Thyroid gland (tissue), 4 donors: Measurements from ENCODE around the gene ASB5. TPM values are rescaled to one million over a fixed set of nuclear protein-coding genes. Genes with fewer than 3 reads are reported as not detected.

Source experiments
- DNase-seq, 2 donors: peaks; one replicate each; pipeline ENCODE4 v3.0.0-alpha.2; 2019
- H3K27ac ChIP-seq, 3 donors: fragments of 200-600 bp; sonication (generic); 1 replicate in 2 of 3; 2 replicates in 1 of 3; pipeline ENCODE4 v1.5.1; 2016 to 2019; ENCODE audit warnings: mild to moderate bottlenecking in 1 of 3, moderate library complexity in 1 of 3
- H3K27me3 ChIP-seq: fragments of 200-600 bp; sonication (generic); one replicate; pipeline ENCODE4 v1.5.1; 2019
- H3K36me3 ChIP-seq, 2 donors: fragments of 200-600 bp; sonication (generic); one replicate each; pipeline ENCODE4 v1.5.1; 2016 to 2019
- H3K4me1 ChIP-seq, 2 donors: fragments of 200-600 bp; sonication (generic); one replicate each; pipeline ENCODE4 v1.5.1; 2017 to 2019
- H3K4me3 ChIP-seq, 3 donors: fragments of 200-600 bp; sonication (generic); replicated peaks in 1 of 3; 1 replicate in 2 of 3; 2 replicates in 1 of 3; pipeline ENCODE4 v1.5.1; 2016; ENCODE audit warnings: mild to moderate bottlenecking in 1 of 3
- H3K9me3 ChIP-seq: fragments of 200-600 bp; sonication (generic); one replicate; pipeline ENCODE4 v1.5.1; 2017
- CTCF ChIP-seq, 6 experiments: fragments of 200-600 bp in 3 of 6; fragments of 450-650 bp in 3 of 6; sonication (generic) in 3 of 6; IDR thresholded peaks; one replicate each; pipeline ENCODE4 v1.5.1; 2016 to 2019; ENCODE audit warnings: antibody characterized with exemption in 6 of 6, mild to moderate bottlenecking in 2 of 6, inconsistent platforms in 1 of 6, moderate library complexity in 1 of 6
- POLR2A ChIP-seq, 2 donors: fragments of 450-650 bp; IDR thresholded peaks; one replicate each; pipeline ENCODE4 v1.6.1; 2017; ENCODE audit warnings: antibody characterized with exemption in 2 of 2, mild to moderate bottlenecking in 2 of 2, moderate library complexity in 1 of 2
- WGBS, 2 donors: methylation state at CpG; one replicate each; pipeline ENCODE4 v1.1.5; 2017; 5-methylcytosine and 5-hydroxymethylcytosine counted together
- intact Hi-C: fragments of 100-400 bp; cut with DNase I; formaldehyde crosslinking; loops from one replicate; pipeline ENCODE4 v1.15.1; 2023
- total RNA-seq, 4 donors: library from RNA; depleted of rRNA; stranded (reverse); fragments of >200 nt; gene quantifications; one replicate each; pipeline ENCODE4 v1.2.3, GENCODE V29; 2016

ASB5 gene
- total RNA-seq, 4 donors from 2014 or later = 0.13 TPM; not detected in 3

DNA sequence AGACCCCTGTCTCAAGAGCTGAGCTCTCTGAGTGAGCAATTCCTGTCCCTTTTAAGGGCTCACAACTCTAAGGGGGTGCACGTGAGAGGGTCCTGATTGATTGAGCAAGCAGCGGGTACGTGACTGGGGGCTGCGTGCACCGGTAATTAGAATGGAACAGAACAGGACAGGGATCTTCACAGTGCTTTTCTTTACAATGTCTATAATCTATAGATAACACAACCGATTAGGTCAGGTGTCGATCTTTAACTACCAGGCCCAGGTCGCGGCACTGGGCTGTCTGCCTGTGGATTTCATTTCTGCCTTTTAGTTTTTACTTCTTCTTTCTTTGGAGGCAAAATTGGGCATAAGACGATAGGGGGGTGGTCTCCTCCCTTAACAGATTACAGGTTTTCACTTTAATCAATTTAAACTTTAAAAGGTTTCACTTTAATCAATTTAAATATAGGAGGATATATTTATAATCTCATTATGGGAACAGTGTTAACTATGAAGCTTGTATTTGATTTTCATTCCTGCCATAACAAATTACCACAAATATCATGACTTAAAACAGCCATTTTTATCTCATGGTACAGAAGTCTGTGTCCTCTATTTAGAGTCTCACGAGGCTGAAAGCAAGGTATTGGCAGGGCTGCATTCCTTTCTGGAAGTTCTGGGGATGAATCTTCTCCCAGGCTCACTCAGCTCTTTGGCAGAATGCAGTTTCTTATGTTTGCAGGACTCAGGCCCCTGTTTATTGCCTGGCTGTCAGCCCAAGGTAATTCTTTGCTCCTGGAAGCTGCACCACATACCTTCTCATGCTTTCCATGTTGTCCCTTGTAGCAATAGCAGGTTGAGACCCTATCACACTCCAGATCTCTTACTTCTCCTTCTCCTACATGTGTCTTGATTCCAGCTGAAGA lies 78.9 kb downstream of the ASB5 start:
- TF ChIP-seq CTCF (IDR thresholded peaks at IDR 0.05) = no peak
- TF ChIP-seq POLR2A (IDR thresholded peaks at IDR 0.05) = no peak
- Histone ChIP-seq H3K4me1 (peaks cover 0 to 3% of the 10 kb centered on the region in 2 donors), H3K9me3 (no peaks in the 10 kb centered on the region), H3K36me3 (no peaks in the 10 kb centered on the region), H3K27me3 (no peaks in the 10 kb centered on the region), H3K27ac (no peak overlapping the region), H3K4me3 (no peak overlapping the region)
- WGBS, 2 donors = 76 to 80% methylated on average over 11 of the region's 11 CpGs
- no peak for DNase-seq
- intact Hi-C loops = no loop called here

DNA sequence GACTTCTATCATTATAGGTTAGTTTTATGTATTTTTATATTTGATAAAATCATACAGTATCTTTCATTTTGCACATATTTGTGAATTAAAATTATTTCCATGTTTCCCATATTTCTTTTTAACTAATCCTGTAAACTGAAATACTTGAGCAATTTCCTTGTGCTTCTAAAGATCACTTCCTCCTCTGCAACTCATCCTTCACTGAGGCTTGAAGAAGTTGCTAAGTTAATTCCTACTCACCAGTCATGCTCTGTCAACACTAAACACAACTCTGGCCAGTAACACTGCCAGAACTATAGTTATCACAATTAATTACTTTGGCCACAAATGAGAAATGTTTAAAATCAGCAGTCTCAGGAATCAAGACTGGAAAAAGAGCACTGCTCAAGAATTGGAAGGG lies 80.4 kb downstream of the ASB5 start:
- Histone ChIP-seq H3K4me1 (peaks cover 0 to 3% of the 10 kb centered on the region in 2 donors), H3K27ac (no peak overlapping the region), H3K4me3 (no peak overlapping the region), H3K36me3 (no peaks in the 10 kb centered on the region), H3K27me3 (no peaks in the 10 kb centered on the region), H3K9me3 (no peaks in the 10 kb centered on the region)
- intact Hi-C loops = no loop called here
- DNase-seq = no peak
- TF ChIP-seq CTCF (IDR thresholded peaks at IDR 0.05) (no peak), POLR2A (IDR thresholded peaks at IDR 0.05) (no peak)

DNA sequence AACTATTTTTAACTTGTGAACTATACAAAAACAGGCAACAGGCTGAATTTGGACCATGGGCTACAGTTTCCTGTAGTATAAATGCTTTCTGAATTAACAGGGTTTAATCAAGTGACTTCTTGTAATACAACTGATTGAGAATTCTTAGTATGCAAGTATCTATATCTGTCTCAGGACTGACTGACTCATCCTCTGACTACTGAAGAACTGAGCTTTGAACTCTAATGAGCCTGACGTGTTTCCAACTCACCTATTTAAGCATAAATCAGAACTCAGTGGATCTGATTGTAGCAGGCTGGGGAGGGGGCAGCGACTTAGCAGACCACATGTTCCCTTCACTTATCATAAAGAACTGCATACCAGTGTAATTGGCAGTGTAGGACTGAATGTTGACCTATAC lies 81.4 kb downstream of the ASB5 start:
- Histone ChIP-seq H3K27ac (no peak overlapping the region), H3K4me1 (peaks cover 0 to 3% of the 10 kb centered on the region in 2 donors), H3K36me3 (no peaks in the 10 kb centered on the region), H3K27me3 (no peaks in the 10 kb centered on the region), H3K9me3 (no peaks in the 10 kb centered on the region), H3K4me3 (no peak overlapping the region)
- TF ChIP-seq CTCF (IDR thresholded peaks at IDR 0.05) = no peak
- intact Hi-C loops = no loop called here
- no peak for DNase-seq
- 76 to 89% methylated on average over 2 of the region's 2 CpGs for WGBS, 2 donors

- 64 to 67% methylated on average over 6 of the region's 6 CpGs for WGBS, 2 donors
- H3K27ac ChIP-seq = no peak overlapping the region
- no peaks in the 10 kb centered on the region for H3K27me3 ChIP-seq
- TF ChIP-seq POLR2A (IDR thresholded peaks at IDR 0.05) = no peak
- TF ChIP-seq CTCF (IDR thresholded peaks at IDR 0.05) = no peak
- DNase-seq = no peak
- intact Hi-C loops = no loop called here
- peaks cover 0 to 3% of the 10 kb centered on the region in 2 donors for H3K4me1 ChIP-seq
- no peaks in the 10 kb centered on the region for H3K36me3 ChIP-seq
- H3K9me3 ChIP-seq = no peaks in the 10 kb centered on the region
- no peak overlapping the region for H3K4me3 ChIP-seq
These were observed 82.2 kb downstream of the ASB5 start for GRCh38 chr4:176186671-176187395.

DNA sequence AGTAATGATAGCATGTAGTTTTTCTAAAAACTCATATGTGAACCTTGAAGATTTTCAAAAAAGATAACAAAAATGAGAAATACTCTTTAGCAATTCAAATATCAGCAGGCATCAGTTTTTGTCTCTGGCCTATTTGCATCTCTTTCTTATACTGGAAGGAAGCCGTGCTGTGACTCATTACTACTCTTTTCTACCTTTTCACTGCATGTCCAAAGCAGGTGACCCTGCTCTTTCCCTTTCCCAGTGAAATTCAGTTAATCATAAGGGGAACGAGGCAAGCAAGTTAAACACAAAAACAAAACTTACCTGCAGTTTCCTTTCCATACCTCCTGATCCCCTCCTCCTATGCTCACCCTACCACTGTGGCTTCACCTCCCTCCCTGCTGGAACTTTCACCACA lies 83.0 kb downstream of the ASB5 start:
- no peaks in the 10 kb centered on the region for H3K27me3 ChIP-seq
- no peaks in the 10 kb centered on the region for H3K36me3 ChIP-seq
- peaks cover 0 to 3% of the 10 kb centered on the region in 2 donors for H3K4me1 ChIP-seq
- H3K9me3 ChIP-seq = no peaks in the 10 kb centered on the region
- TF ChIP-seq POLR2A (IDR thresholded peaks at IDR 0.05) (no peak), CTCF (IDR thresholded peaks at IDR 0.05) (no peak)
- intact Hi-C loops = no loop called here
- H3K27ac ChIP-seq = no peak overlapping the region
- H3K4me3 ChIP-seq = no peak overlapping the region
- no peak for DNase-seq
- 70 to 72% methylated on average over 2 of the region's 2 CpGs for WGBS, 2 donors
